GM18505 (cell line): ENCODE data around the gene SSH3.
A peak's percentile ranks its signal among the peaks of the same experiment; 100 is the strongest.

Experiments used
- ATAC-seq: cut with Tn5 transposase; IDR thresholded peaks from one replicate; pipeline ENCODE4 v1.9.1; 2021; ENCODE audit not compliant: unreplicated experiment
- POLR2A ChIP-seq: IDR thresholded peaks from 4 replicates; pipeline ENCODE4 v1.6.1; 2011; ENCODE audit warnings: borderline replicate concordance; ENCODE audit not compliant: insufficient read depth, insufficient read length; ENCODE audit errors: extremely low read depth

The SSH3 gene

DNA sequence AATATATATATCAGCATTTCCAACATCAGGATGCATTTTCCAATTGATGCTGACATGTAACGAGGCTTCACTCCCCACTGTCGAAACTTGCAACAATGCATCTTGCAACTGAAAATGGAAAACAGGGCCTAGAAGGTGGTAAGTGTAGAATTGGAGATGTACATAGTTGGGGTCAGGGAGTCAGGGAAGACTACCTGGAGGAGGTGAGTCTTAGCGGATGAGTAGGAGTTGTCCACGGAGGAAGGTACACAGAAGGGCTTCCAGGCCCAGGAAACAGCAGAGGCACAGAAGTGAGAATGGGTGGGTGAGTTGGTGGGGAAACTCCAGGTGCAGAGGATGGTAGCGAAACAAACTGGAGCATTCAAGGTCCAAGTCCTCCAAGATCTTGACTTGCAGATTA, 39.1 kb upstream of the SSH3 start:
- ATAC-seq = no peak
- TF ChIP-seq POLR2A = no peak

GRCh38 chr11:67264877-67265632, 38.3 kb upstream of the SSH3 start:
- no peak for ATAC-seq

DNA sequence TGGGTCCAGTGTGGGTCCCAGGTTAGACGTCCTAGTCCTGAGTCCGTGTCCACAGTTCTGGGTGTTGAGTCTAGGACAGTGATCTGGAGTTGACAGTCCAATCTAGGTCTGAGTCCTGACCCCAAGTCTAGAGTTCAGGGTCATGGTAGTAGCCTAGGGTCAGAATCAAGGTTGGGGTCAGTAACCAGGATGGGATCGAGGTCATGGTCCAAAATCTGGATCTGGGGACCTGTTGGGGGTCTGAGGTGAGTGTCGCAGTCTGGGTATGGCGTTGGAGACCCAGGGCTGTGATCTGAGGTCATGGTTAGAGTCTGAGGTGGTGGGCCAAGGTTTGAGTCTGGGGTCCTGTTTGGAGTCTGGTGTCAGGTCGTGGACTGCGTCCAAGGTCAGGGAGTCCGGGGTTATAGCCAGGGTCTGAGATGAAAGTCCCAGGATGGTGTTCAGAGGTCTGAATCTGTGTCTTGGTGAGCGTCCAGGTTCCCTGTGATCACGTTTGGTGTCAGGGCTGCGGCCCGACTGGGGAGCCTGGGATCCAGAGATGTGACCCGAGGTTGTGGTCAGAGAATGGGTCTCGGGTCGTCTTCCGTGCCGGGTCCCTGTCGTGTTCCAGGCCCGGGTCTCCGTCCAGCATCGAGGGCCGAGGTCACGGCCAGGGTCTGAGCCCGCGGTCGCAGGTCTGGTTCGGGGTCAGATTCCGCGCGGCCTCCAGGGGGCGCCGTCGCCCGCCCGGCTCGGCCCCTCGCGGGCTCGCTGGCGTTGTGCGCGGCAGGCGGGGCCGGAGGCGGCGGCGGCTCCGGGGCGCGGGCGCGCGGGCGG, 37.5 kb upstream of the SSH3 start:
- peak; percentile 42 for ATAC-seq
- no peak for TF ChIP-seq POLR2A

More at GRCh38 chr11:67264877-67265632, 38.3 kb upstream of the SSH3 start:
- no peak for TF ChIP-seq POLR2A

DNA sequence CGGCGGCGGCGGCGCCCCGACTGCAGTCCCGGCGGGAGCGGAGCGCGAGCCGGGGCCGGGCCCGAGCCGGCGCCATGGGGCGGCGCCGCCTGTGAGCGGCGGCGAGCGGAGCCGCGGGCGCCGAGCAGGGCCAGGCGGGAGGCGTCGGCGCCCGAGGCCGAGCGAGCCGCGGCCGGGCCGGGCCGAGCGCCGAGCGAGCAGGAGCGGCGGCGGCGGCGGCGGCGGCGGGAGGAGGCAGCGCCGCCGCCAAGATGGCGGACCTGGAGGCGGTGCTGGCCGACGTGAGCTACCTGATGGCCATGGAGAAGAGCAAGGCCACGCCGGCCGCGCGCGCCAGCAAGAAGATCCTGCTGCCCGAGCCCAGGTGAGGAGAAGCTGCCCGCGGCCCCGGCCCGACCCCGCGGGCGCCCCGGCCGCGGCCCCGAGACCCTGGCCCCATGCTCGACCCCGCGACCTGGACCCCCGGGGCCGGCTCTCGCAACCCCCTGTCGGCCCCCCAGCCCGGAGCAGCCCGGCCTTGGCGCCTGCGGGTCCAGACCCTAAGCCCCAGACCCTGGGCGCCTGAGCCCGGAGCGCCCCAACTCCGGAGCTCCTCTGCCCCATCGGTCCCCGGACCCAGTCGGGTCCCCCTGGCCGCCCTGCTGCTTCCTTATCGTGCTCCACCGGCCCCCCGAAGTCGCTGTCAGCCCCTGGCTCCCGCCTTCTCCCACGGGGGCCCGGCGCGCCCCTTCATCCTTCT, 36.7 kb upstream of the SSH3 start, which contains the start of gene GRK2:
Gene GRK2, plus strand, starts transcription at position 25 of the 739 bp plus-strand sequence. Its CDS starts 227 bp downstream, at position 252.
- peak; percentile 49 for TF ChIP-seq POLR2A
- peak; percentile 2 for ATAC-seq

DNA sequence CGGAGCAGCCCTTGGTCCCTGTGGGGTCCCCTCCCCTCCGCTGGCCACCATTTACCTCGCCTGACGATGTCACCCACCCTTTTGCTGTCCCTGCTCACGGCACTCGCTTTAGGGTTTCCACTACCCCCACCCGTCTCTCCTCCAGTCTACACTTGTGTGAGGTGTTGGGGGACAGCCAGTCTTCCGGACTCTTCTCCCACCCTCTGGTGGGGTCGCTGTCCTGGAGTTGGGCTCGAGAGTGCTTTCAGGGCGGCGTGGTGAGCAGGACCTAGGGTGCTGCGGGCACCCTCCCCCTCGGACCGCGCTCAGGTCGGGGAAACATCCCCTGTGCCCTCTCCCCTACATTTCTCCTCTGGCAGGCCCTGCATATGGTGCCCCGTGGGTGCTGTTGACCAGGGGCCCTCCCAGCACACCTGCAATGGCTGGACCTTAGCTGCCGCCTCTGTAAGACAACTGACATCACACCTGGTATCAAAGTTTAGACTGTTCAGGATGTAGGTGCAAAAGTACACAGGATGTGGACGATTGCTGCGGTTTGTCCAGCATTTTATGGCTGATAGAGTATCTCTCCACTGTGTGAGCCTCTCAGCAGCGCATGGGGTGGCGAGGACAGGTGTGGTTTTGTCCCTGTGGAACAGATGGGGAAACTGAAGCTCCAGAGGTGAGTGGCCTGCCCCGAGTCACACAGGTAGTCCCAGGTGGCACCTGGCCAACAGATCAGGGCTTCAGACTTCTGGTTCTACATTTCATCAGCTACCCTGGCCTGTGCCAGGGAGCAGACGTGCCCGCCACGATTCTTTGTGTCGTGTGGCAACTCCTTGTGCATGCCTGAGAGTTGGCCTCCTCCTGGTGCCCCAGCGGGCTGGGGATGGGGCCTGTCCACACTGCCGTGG, 35.9 kb upstream of the SSH3 start:
- no peak for ATAC-seq
- TF ChIP-seq POLR2A = peak; percentile 39

DNA sequence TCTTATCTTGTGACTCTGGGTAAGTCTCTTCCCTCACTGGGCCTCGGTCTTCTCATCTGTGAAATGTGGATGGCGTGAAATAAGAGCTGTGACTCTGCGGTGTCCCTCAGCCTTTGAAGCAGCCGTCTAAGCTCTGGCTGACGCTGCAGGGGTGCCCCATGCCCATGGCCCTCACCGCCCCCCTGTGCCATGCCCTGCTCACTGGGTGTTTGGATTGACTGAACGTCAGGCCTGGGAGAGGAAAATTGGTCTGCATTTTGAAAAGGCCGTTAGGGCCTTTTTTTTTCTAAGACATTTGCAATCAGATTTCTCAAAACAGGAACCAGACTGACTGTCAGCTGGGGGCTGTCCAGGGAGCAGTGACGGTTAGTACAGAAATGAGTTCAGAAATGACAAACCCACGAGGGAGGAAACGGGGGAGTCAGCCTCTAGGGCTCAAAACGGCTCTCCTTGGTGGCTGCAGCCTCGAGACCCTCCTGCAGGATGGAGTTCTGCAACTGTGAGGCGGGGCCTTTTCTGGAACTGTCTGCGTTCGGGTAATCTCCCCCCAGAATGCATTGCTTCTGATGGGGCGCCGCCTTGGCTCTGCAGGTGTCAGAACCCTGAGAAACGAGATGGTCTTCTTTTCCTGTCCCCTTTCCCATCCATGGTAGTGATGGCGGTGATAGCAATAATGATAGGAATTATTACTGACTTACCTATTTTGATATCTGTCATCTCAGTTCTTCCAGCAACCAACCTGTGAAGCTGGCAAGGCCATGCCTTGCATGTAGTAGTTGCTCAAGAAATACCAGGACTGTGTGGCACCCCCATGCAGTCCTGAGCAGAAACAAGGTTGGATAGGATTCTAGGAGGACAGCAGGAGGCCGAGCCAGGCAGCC, 35.0 kb upstream of the SSH3 start:
- no peak for ATAC-seq
- TF ChIP-seq POLR2A = no peak

DNA sequence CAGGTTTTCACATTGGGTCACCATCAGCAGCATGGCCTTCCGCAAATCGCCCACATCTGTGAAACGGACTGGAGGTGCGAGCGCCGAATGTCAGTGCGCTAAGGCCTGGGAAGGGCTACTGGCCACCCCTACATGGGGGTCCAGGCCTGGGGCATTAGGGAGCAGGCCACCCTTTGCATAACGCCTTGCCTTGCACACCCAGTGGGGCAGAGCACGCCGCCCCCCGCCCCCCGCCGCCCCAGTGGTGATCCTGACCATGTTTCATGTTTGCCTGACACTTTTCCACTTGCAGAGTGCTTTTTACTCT, 34.4 kb upstream of the SSH3 start:
- no peak for TF ChIP-seq POLR2A
- ATAC-seq = no peak

- no peak for ATAC-seq
- TF ChIP-seq POLR2A = peak; percentile 19
Observed at GRCh38 chr11:67269401-67270255, 33.7 kb upstream of the SSH3 start.

- no peak for TF ChIP-seq POLR2A
- ATAC-seq = no peak
Observed at GRCh38 chr11:67270256-67271204, 32.8 kb upstream of the SSH3 start.

GRCh38 chr11:67271205-67271540, 32.2 kb upstream of the SSH3 start:
- ATAC-seq = no peak
- no peak for TF ChIP-seq POLR2A

DNA sequence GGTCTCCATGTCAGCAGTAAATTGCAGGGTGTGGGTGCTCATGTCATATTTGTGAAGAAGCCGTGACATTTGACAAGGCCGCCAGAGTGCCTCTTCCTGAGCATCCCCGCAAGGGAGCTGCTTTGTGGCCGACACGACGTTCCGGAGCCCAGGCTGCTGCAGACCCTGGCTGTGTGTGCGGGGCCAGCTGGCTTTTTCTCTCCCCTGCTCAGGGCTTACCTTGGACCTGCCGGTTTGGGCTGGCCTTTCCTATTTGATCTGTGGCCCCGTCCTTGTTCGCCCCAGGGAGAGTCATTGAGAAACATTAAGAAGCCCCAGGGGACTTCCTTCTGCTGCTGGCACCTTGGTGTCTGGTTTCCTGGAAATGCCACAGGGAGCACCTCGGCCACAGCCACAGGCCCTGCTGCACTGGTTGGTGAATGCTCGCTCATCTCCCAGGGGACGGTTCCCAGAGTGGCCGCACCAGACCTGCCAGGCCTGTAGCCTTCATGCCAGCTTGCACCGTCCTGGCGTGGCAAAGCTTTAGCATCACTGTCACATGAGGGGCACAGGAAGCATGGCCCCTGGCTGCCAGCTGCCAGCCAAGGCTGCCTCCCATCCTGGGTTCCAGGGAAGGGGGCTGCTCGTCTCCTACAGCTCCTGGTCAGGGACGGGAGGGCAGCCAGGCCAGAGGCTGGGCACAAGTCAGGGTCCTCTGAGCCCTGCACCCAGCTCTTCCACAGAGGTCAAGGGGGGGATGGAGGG, 31.6 kb upstream of the SSH3 start:
- TF ChIP-seq POLR2A = no peak
- no peak for ATAC-seq
